OCI-LY1 (cell line): ENCODE measurements around the gene GPR176.

ENCODE experiments used
- H2AFZ ChIP-seq: fragments of 200-600 bp; sonication (generic), shearing (Covaris generic); 2 replicates; pipeline ENCODE4 v1.6.0; 2014; ENCODE audit warnings: antibody characterized with exemption, mild to moderate bottlenecking, low read length
- H3F3A ChIP-seq: fragments of 200-600 bp; sonication (generic), shearing (Covaris generic); 2 replicates; pipeline ENCODE4 v1.6.0; 2014; ENCODE audit warnings: mild to moderate bottlenecking, antibody characterized with exemption, low read length, moderate library complexity; ENCODE audit not compliant: insufficient read depth
- H3K27ac ChIP-seq: fragments of 200-600 bp; sonication (generic); 2 replicates; pipeline ENCODE4 v1.5.1; 2014; ENCODE audit warnings: low read length, mixed run types, mild to moderate bottlenecking, low read depth; ENCODE audit not compliant: poor library complexity, severe bottlenecking
- H3K27me3 ChIP-seq: fragments of 200-600 bp; sonication (generic); 2 replicates; pipeline ENCODE4 v1.6.0; 2014; ENCODE audit warnings: antibody characterized with exemption, mild to moderate bottlenecking, low read length, moderate library complexity; ENCODE audit not compliant: insufficient read depth
- H3K36me3 ChIP-seq: fragments of 200-600 bp; sonication (generic); 2 replicates; pipeline ENCODE4 v1.6.1; 2014; ENCODE audit warnings: mild to moderate bottlenecking, antibody characterized with exemption, low read length, moderate library complexity, mixed read lengths; ENCODE audit not compliant: insufficient read depth
- H3K4me1 ChIP-seq: fragments of 200-600 bp; sonication (generic); 2 replicates; pipeline ENCODE4 v1.5.1; 2014; ENCODE audit warnings: mild to moderate bottlenecking, low read length, moderate library complexity; ENCODE audit not compliant: insufficient read depth, severe bottlenecking
- H3K4me2 ChIP-seq: fragments of 200-600 bp; sonication (generic), shearing (Covaris generic); 2 replicates; pipeline ENCODE4 v1.6.1; 2014; ENCODE audit warnings: low read length
- H3K4me3 ChIP-seq: fragments of 200-600 bp; sonication (generic); 2 replicates; pipeline ENCODE4 v1.5.1; 2014; ENCODE audit warnings: low read length, low read depth, mild to moderate bottlenecking, mixed read lengths; ENCODE audit not compliant: poor library complexity, severe bottlenecking
- H3K79me2 ChIP-seq: fragments of 200-600 bp; shearing (Covaris generic); 2 replicates; pipeline ENCODE4 v1.6.1; 2016; ENCODE audit warnings: mixed run types, low read length, mixed read lengths; ENCODE audit not compliant: insufficient read depth
- H3K9ac ChIP-seq: fragments of 200-600 bp; sonication (generic), shearing (Covaris generic); 2 replicates; pipeline ENCODE4 v1.6.1; 2014; ENCODE audit warnings: mild to moderate bottlenecking, low read length, mixed read lengths
- H3K9me2 ChIP-seq: fragments of 200-600 bp; sonication (generic), shearing (Covaris generic); 2 replicates; pipeline ENCODE4 v1.6.1; 2014; ENCODE audit warnings: low read depth, mild to moderate bottlenecking, low read length, mixed read lengths
- H3K9me3 ChIP-seq: fragments of 200-600 bp; shearing (Covaris generic); 2 replicates; pipeline ENCODE4 v1.6.1; 2014; ENCODE audit warnings: low read length, mixed read lengths
- H4K20me1 ChIP-seq: fragments of 200-600 bp; sonication (generic), shearing (Covaris generic); 2 replicates; pipeline ENCODE4 v1.6.0; 2016; ENCODE audit warnings: mild to moderate bottlenecking, low read length; ENCODE audit not compliant: insufficient read depth
- CTCF ChIP-seq: fragments of 200-600 bp; sonication (generic), shearing (Covaris generic); IDR thresholded peaks from 2 replicates; pipeline ENCODE4 v1.5.1; 2017; ENCODE audit warnings: mild to moderate bottlenecking, antibody characterized with exemption, low read length, moderate library complexity, mixed read lengths
- EZH2 ChIP-seq: fragments of 200-600 bp; sonication (generic), shearing (Covaris generic); IDR thresholded peaks from 2 replicates; pipeline ENCODE4 v1.8.0; 2017; ENCODE audit warnings: borderline replicate concordance, mixed run types, mild to moderate bottlenecking, antibody characterized with exemption, low read length, moderate library complexity, mixed read lengths

The GPR176 gene

DNA sequence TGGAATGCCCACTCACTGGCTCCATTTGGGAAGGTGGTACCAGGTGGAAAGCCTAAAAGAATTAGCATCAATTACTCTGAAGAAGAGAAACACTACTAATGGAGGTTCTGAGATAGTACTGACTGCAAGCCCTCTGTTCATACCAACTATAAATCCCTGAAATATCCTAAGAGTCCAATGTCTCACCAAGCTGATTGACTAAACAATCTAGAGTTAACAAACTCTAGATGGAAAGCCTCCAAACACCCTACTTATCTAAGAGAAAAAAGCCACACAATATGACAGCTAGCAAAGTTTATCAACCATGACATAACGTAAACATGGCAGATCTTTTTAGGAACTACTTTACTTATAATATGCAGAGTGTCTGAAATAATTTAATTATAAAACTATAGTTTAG is 59.2 kb downstream of the GPR176 start:
- H3F3A ChIP-seq: no peaks in the 10 kb centered on the region
- H4K20me1 ChIP-seq: no peaks in the 10 kb centered on the region
- H3K79me2 ChIP-seq: no peaks in the 10 kb centered on the region
- H2AFZ ChIP-seq: no peak overlapping the region
- H3K27me3 ChIP-seq: no peaks in the 10 kb centered on the region
- no peak overlapping the region for H3K4me2 ChIP-seq
- no peak overlapping the region for H3K9ac ChIP-seq
- H3K9me2 ChIP-seq: no peaks in the 10 kb centered on the region
- no peak overlapping the region for H3K4me3 ChIP-seq
- H3K27ac ChIP-seq: no peak overlapping the region
- TF ChIP-seq EZH2 (no peak), CTCF (no peak)
- no peaks in the 10 kb centered on the region for H3K4me1 ChIP-seq
- no peaks in the 10 kb centered on the region for H3K36me3 ChIP-seq
- H3K9me3 ChIP-seq: no peaks in the 10 kb centered on the region

DNA sequence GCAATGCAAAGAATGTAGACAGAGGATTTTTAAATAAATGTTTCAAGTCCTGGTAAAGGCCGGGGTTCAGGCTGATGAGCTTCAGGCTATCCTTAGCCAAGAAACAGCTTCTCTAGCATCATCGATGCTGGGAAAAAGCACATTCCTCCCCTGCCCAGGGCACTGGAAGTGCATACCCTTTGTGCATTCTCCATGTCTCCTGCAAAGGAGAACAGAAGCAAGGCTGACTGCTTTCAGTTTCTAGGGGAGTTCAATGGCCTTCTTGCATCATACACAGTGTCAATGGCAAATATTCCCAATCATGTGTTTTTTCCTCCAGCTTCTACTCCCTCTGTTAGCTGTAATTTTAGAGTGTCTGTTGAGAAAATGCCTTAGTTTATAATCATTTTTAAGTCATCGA is 59.9 kb downstream of the GPR176 start:
- Histone ChIP-seq H3F3A (no peaks in the 10 kb centered on the region), H3K9ac (no peak overlapping the region), H3K4me1 (no peaks in the 10 kb centered on the region), H3K9me2 (no peaks in the 10 kb centered on the region), H3K27me3 (no peaks in the 10 kb centered on the region), H4K20me1 (no peaks in the 10 kb centered on the region), H3K27ac (no peak overlapping the region), H3K36me3 (no peaks in the 10 kb centered on the region), H3K9me3 (no peaks in the 10 kb centered on the region), H3K4me2 (no peak overlapping the region), H2AFZ (no peak overlapping the region), H3K4me3 (no peak overlapping the region), H3K79me2 (no peaks in the 10 kb centered on the region)
- TF ChIP-seq EZH2: no peak
- TF ChIP-seq CTCF: no peak

GRCh38 chr15:39859636-39860035 is 60.4 kb downstream of the GPR176 start:
- no peak for TF ChIP-seq EZH2
- TF ChIP-seq CTCF: no peak
- H4K20me1 ChIP-seq: no peaks in the 10 kb centered on the region
- no peak overlapping the region for H3K4me2 ChIP-seq
- no peaks in the 10 kb centered on the region for H3K79me2 ChIP-seq
- H3K9me2 ChIP-seq: no peaks in the 10 kb centered on the region
- H3K27me3 ChIP-seq: no peaks in the 10 kb centered on the region
- H3K27ac ChIP-seq: no peak overlapping the region
- H3K4me3 ChIP-seq: no peak overlapping the region
- H3F3A ChIP-seq: no peaks in the 10 kb centered on the region
- no peak overlapping the region for H2AFZ ChIP-seq
- no peak overlapping the region for H3K9ac ChIP-seq
- no peaks in the 10 kb centered on the region for H3K4me1 ChIP-seq
- no peaks in the 10 kb centered on the region for H3K9me3 ChIP-seq
- H3K36me3 ChIP-seq: no peaks in the 10 kb centered on the region
